ENCODE measurements around the gene LDLRAD4. TPM values are rescaled to one million over a fixed set of nuclear protein-coding genes. Genes with fewer than 3 reads are reported as not detected.

Gene LDLRAD4
- total and polyA plus RNA-seq, 2 donors (not counting 1 experiment from before 2014, with no cell fraction given): 13.9 to 35.7 TPM

DNA sequence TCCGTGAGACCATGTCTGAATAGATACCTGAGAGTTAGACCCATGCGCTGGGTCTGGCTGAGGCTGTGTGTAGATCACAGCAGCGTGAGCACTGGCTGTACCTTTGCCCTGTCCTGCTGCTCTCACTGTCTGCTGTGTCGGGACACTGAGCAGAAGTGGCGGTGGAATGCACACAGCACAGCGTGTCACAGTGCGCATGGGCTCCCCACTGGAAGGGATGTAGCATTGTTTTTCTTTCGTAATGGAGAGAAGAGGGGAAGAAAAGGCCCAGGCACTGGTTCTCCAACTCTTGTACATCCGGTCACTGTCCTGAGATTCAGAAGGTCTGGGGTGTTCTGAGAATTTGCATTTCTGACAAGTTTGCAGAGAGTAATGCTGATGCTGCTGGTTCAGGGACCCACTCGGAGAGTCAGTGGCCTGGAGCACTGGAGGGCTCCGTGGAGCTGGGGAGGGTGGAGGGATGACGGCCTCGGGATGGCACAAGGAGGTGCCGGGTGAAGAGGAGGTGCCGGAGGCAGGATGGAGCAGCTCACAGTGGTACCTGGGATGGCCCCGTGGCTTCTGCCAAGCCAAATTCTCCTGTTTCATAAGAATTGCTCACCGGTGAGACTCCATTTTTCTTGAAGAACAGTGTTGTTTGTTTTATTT lies 252.8 kb downstream of the LDLRAD4 start:
- ChIA-PET POLR2A (no interaction called here), CTCF (interaction anchor here (0.7 kb wide), 1 partner anchor 10 kb away, joined by 3 read pairs; no protein-coding TSS in a partner anchor)
- Histone ChIP-seq H3K9ac (ENCODE audit: low read length) (no peak overlapping the region), H4K20me1 (ENCODE audit: control insufficient read depth, insufficient read depth, low read length, poor library complexity, severe bottlenecking) (peaks cover 5% of the 10 kb centered on the region), H3K79me2 (ENCODE audit: control insufficient read depth, insufficient read depth, low read length) (peaks cover 42% of the 10 kb centered on the region), H3K9me3 (ENCODE audit: control extremely low read depth in 1 of 3, control insufficient read depth in 2 of 3, insufficient read depth in 1 of 3, low read length in 2 of 3) (peaks cover 2 to 6% (median 3%) of the 10 kb centered on the region in 3 donors), H3K27ac (ENCODE audit: low read length in 2 of 2) (no peak overlapping the region), H3K4me2 (replicated peaks; ENCODE audit: low read depth, low read length, poor library complexity, severe bottlenecking) (no peak overlapping the region), H3K4me3 (ENCODE audit: control extremely low read depth in 1 of 5, extremely low read depth in 1 of 5, insufficient read depth in 1 of 5, low read depth in 2 of 5, low read length in 4 of 5) (no peak overlapping the region), H3K36me3 (replicated peaks in 1 of 2; ENCODE audit: control extremely low read depth in 1 of 2, control insufficient read depth in 1 of 2, extremely low read depth in 1 of 2, insufficient read depth in 2 of 2, low read length in 1 of 2) (peaks cover 0 to 22% of the 10 kb centered on the region in 2 experiments), H2AFZ (ENCODE audit: insufficient read depth, low read depth, low read length, poor library complexity, severe bottlenecking) (no peak overlapping the region), H3K27me3 (replicated peaks in 1 of 4; ENCODE audit: control extremely low read depth in 1 of 4, control insufficient read depth in 3 of 4, insufficient read depth in 4 of 4, low read length in 3 of 4) (no peaks in the 10 kb centered on the region), H3K4me1 (ENCODE audit: control insufficient read depth in 2 of 2, insufficient read depth in 2 of 2, low read length in 2 of 2) (no peaks in the 10 kb centered on the region)
- DNase-seq (no peak), ATAC-seq (ENCODE audit: low read depth) (no peak)
- H3K4me1 Mint-ChIP-seq: peaks cover 6% of the 10 kb centered on the region
- no peak overlapping the region for H3K4me3 Mint-ChIP-seq
- H3K27me3 Mint-ChIP-seq: no peaks in the 10 kb centered on the region
- TF ChIP-seq EZH2 (IDR thresholded peaks at IDR 0.05; ENCODE audit: borderline replicate concordance, insufficient read depth, low read depth, low read length, poor library complexity, severe bottlenecking): no peak
- TF ChIP-seq, protein P1, sequence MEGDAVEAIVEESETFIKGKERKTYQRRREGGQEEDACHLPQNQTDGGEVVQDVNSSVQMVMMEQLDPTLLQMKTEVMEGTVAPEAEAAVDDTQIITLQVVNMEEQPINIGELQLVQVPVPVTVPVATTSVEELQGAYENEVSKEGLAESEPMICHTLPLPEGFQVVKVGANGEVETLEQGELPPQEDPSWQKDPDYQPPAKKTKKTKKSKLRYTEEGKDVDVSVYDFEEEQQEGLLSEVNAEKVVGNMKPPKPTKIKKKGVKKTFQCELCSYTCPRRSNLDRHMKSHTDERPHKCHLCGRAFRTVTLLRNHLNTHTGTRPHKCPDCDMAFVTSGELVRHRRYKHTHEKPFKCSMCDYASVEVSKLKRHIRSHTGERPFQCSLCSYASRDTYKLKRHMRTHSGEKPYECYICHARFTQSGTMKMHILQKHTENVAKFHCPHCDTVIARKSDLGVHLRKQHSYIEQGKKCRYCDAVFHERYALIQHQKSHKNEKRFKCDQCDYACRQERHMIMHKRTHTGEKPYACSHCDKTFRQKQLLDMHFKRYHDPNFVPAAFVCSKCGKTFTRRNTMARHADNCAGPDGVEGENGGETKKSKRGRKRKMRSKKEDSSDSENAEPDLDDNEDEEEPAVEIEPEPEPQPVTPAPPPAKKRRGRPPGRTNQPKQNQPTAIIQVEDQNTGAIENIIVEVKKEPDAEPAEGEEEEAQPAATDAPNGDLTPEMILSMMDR (IDR thresholded peaks at IDR 0.05): no peak
- H3K27ac Mint-ChIP-seq: no peak overlapping the region
- peaks cover 4% of the 10 kb centered on the region for H3K9me3 Mint-ChIP-seq (ENCODE audit: insufficient read depth)
- intact Hi-C loops (cut with micrococcal nuclease): no loop called here
- WGBS (ENCODE audit: insufficient coverage): 89% methylated on average over 15 of the region's 17 CpGs

DNA sequence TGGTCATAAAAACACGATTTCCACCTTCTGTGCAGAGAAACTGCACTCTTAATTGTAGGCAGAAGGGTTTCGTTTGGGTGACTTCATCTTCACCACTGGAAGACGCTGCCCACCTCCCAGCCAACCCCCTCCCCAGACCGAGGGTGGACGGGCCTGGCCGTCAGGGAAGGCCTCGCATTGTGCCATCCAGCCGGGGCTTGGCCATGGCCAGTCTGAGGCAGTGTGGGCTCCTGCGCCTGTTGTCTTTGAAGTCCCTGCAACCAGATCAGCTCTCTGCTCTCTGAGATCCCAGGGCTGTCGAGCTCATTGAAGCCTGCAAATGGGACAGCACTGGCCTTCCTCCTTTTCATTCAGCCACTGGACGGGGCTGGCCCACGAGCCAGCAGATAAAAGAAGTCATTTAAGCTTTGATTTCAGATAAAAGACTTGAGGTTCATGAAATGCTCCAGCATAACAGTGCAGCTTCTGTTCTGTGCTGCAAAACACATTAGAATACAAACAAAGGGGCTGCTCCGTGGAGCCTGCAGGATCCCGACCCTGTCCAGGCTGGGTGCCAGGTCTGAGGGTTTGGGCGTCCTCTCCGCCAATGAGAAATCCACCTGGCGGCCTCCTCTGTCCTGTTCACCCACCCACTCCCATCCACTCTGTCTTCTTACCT lies 253.5 kb downstream of the LDLRAD4 start:
- CTCF ChIA-PET: interaction anchor here (0.7 kb wide), 1 partner anchor 9 kb away, joined by 3 read pairs; no protein-coding TSS in a partner anchor

More for the DNA sequence above, 253.5 kb downstream of the LDLRAD4 start:
- H3K27ac Mint-ChIP-seq: no peak overlapping the region
- 62% methylated on average over 14 of the region's 17 CpGs for WGBS (ENCODE audit: insufficient coverage)
- Histone ChIP-seq H3K4me1 (ENCODE audit: control insufficient read depth in 2 of 2, insufficient read depth in 2 of 2, low read length in 2 of 2) (no peaks in the 10 kb centered on the region), H3K27me3 (replicated peaks in 1 of 4; ENCODE audit: control extremely low read depth in 1 of 4, control insufficient read depth in 3 of 4, insufficient read depth in 4 of 4, low read length in 3 of 4) (no peaks in the 10 kb centered on the region), H2AFZ (ENCODE audit: insufficient read depth, low read depth, low read length, poor library complexity, severe bottlenecking) (no peak overlapping the region), H3K9ac (ENCODE audit: low read length) (no peak overlapping the region), H3K27ac (ENCODE audit: low read length in 2 of 2) (no peak overlapping the region), H3K4me3 (ENCODE audit: control extremely low read depth in 1 of 5, extremely low read depth in 1 of 5, insufficient read depth in 1 of 5, low read depth in 2 of 5, low read length in 4 of 5) (no peak overlapping the region), H3K9me3 (ENCODE audit: control extremely low read depth in 1 of 3, control insufficient read depth in 2 of 3, insufficient read depth in 1 of 3, low read length in 2 of 3) (peaks cover 0 to 2% (median under 1%) of the 10 kb centered on the region in 3 donors), H3K4me2 (replicated peaks; ENCODE audit: low read depth, low read length, poor library complexity, severe bottlenecking) (no peak overlapping the region), H3K36me3 (replicated peaks in 1 of 2; ENCODE audit: control extremely low read depth in 1 of 2, control insufficient read depth in 1 of 2, extremely low read depth in 1 of 2, insufficient read depth in 2 of 2, low read length in 1 of 2) (peaks cover 0 to 21% of the 10 kb centered on the region in 2 experiments), H3K79me2 (ENCODE audit: control insufficient read depth, insufficient read depth, low read length) (peaks cover 38% of the 10 kb centered on the region), H4K20me1 (ENCODE audit: control insufficient read depth, insufficient read depth, low read length, poor library complexity, severe bottlenecking) (peaks cover 5% of the 10 kb centered on the region)
- H3K27me3 Mint-ChIP-seq: no peaks in the 10 kb centered on the region
- ATAC-seq (ENCODE audit: low read depth) (no peak), DNase-seq (no peak)
- no peak overlapping the region for H3K4me3 Mint-ChIP-seq
- TF ChIP-seq EZH2 (IDR thresholded peaks at IDR 0.05; ENCODE audit: borderline replicate concordance, insufficient read depth, low read depth, low read length, poor library complexity, severe bottlenecking): no peak
- TF ChIP-seq, protein P1 (IDR thresholded peaks at IDR 0.05): no peak
- POLR2A ChIA-PET: no interaction called here
- intact Hi-C loops (cut with micrococcal nuclease): no loop called here
- H3K9me3 Mint-ChIP-seq (ENCODE audit: insufficient read depth): peaks cover under 1% of the 10 kb centered on the region
- peaks cover 3% of the 10 kb centered on the region for H3K4me1 Mint-ChIP-seq
